ENCODE data around the gene FAS. TPM values are rescaled to one million over a fixed set of nuclear protein-coding genes. Genes with fewer than 3 reads are reported as not detected.

The FAS gene
- polyA plus RNA-seq, 1 donor (not counting 4 experiments of a cell fraction or from before 2014, with no cell fraction given), result 44.8 TPM

GRCh38 chr10:89035461-89035860, 44.9 kb downstream of the FAS start:
- H3K36me3 ChIP-seq (ENCODE audit: control insufficient read depth in 2 of 2, extremely low read depth in 1 of 2, insufficient read depth in 2 of 2, low read length in 2 of 2), result no peaks in the 10 kb centered on the region
- no peak overlapping the region for H3K4me2 ChIP-seq (ENCODE audit: control insufficient read depth, extremely low read depth, insufficient read depth, low read depth, low read length)
- no peak for FAIRE-seq
- H4K20me1 ChIP-seq (ENCODE audit: control insufficient read depth, extremely low read depth, insufficient read depth, low read length), result no peaks in the 10 kb centered on the region
- peaks cover 19% of the 10 kb centered on the region for H3K4me1 ChIP-seq (ENCODE audit: control insufficient read depth, extremely low read depth, insufficient read depth, low read length)
- no peak for TF ChIP-seq EZH2 (IDR thresholded peaks at IDR 0.05; ENCODE audit: low read length)
- TF ChIP-seq CTCF (optimal IDR thresholded peaks at IDR 0.05 in 1 of 3, IDR thresholded peaks at IDR 0.05 in 1 of 3, conservative IDR thresholded peaks at IDR 0.05 in 1 of 3; ENCODE audit: extremely low read depth in 1 of 3, insufficient read depth in 2 of 3, low read length in 3 of 3), result no peak
- no peak overlapping the region for H3K27ac ChIP-seq (ENCODE audit: control insufficient read depth, insufficient read depth, low read length)
- H3K4me3 ChIP-seq (ENCODE audit: control insufficient read depth in 2 of 3, extremely low read depth in 1 of 3, insufficient read depth in 2 of 3, low read depth in 1 of 3, low read length in 3 of 3), result no peak overlapping the region
- H3K79me2 ChIP-seq (ENCODE audit: control insufficient read depth, insufficient read depth, low read length), result no peaks in the 10 kb centered on the region
- no peaks in the 10 kb centered on the region for H3K9me3 ChIP-seq (ENCODE audit: control insufficient read depth, low read depth, low read length)
- no peak overlapping the region for H3K9ac ChIP-seq (ENCODE audit: control insufficient read depth, extremely low read depth, insufficient read depth, low read length)
- H3K9me1 ChIP-seq (ENCODE audit: control insufficient read depth, extremely low read depth, insufficient read depth, low read length), result no peaks in the 10 kb centered on the region
- DNase-seq (ENCODE audit: low read depth, low spot score), result no peak
- dilution Hi-C loops (cut with MboI; ENCODE audit: extremely low pct_ligation_motif_present, low sequenced_read_pairs), result no loop called here
- no peaks in the 10 kb centered on the region for H3K27me3 ChIP-seq (ENCODE audit: control insufficient read depth, extremely low read depth, insufficient read depth, low read length)
- no peak overlapping the region for H2AFZ ChIP-seq (ENCODE audit: control insufficient read depth, low read length)

DNA sequence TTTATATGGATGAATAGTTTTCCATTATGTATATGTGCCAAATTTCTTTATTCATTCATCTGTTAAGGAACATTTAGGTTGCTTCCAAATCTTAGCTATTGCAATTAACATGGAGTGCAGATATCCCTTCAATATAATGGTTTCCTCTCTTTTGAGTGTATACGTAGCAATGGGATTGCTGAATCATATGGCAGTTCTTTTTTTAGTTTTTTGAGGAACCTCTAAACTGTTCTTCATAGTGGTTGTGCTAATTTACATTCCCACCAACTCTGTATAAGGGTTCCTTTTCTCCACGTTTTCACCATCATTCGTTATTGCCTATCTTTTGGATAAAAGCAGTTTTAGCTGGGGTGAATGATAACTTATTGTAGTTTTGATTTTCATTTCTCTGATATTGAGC, 46.5 kb downstream of the FAS start:
- no peaks in the 10 kb centered on the region for H3K27me3 ChIP-seq (ENCODE audit: control insufficient read depth, extremely low read depth, insufficient read depth, low read length)
- no peak overlapping the region for H3K27ac ChIP-seq (ENCODE audit: control insufficient read depth, insufficient read depth, low read length)
- H3K4me3 ChIP-seq (ENCODE audit: control insufficient read depth in 2 of 3, extremely low read depth in 1 of 3, insufficient read depth in 2 of 3, low read depth in 1 of 3, low read length in 3 of 3), result no peak overlapping the region
- H3K79me2 ChIP-seq (ENCODE audit: control insufficient read depth, insufficient read depth, low read length), result no peaks in the 10 kb centered on the region
- H3K4me2 ChIP-seq (ENCODE audit: control insufficient read depth, extremely low read depth, insufficient read depth, low read depth, low read length), result no peak overlapping the region
- dilution Hi-C loops (cut with MboI; ENCODE audit: extremely low pct_ligation_motif_present, low sequenced_read_pairs), result no loop called here
- peaks cover 16% of the 10 kb centered on the region for H3K4me1 ChIP-seq (ENCODE audit: control insufficient read depth, extremely low read depth, insufficient read depth, low read length)
- H3K9me1 ChIP-seq (ENCODE audit: control insufficient read depth, extremely low read depth, insufficient read depth, low read length), result no peaks in the 10 kb centered on the region
- DNase-seq (ENCODE audit: low read depth, low spot score) (no peak), FAIRE-seq (no peak)
- H3K9me3 ChIP-seq (ENCODE audit: control insufficient read depth, low read depth, low read length), result no peaks in the 10 kb centered on the region
- no peak overlapping the region for H2AFZ ChIP-seq (ENCODE audit: control insufficient read depth, low read length)
- TF ChIP-seq EZH2 (IDR thresholded peaks at IDR 0.05; ENCODE audit: low read length) (no peak), CTCF (optimal IDR thresholded peaks at IDR 0.05 in 1 of 3, IDR thresholded peaks at IDR 0.05 in 1 of 3, conservative IDR thresholded peaks at IDR 0.05 in 1 of 3; ENCODE audit: extremely low read depth in 1 of 3, insufficient read depth in 2 of 3, low read length in 3 of 3) (no peak)
- H3K9ac ChIP-seq (ENCODE audit: control insufficient read depth, extremely low read depth, insufficient read depth, low read length), result no peak overlapping the region
- H3K36me3 ChIP-seq (ENCODE audit: control insufficient read depth in 2 of 2, extremely low read depth in 1 of 2, insufficient read depth in 2 of 2, low read length in 2 of 2), result no peaks in the 10 kb centered on the region
- H4K20me1 ChIP-seq (ENCODE audit: control insufficient read depth, extremely low read depth, insufficient read depth, low read length), result no peaks in the 10 kb centered on the region
